D721Med (cell line): ENCODE measurements around the gene KCNK4.

Experiments
- DNase-seq: peaks from one replicate; pipeline ENCODE4 v3.0.0; 2011; ENCODE audit warnings: low spot score; ENCODE audit not compliant: insufficient read length
- FAIRE-seq: peaks from 2 replicates; lab custom pipeline; 2011; peaks lifted over from hg19 to GRCh38; lab: Jason Lieb, UNC
- TF ChIP-seq, protein P1 (sequence below): IDR thresholded peaks from 2 replicates; pipeline ENCODE4 v1.5.1; 2012; ENCODE audit warnings: mild to moderate bottlenecking, control low read depth; ENCODE audit not compliant: insufficient read depth; ENCODE audit errors: missing control alignments

KCNK4 gene

DNA sequence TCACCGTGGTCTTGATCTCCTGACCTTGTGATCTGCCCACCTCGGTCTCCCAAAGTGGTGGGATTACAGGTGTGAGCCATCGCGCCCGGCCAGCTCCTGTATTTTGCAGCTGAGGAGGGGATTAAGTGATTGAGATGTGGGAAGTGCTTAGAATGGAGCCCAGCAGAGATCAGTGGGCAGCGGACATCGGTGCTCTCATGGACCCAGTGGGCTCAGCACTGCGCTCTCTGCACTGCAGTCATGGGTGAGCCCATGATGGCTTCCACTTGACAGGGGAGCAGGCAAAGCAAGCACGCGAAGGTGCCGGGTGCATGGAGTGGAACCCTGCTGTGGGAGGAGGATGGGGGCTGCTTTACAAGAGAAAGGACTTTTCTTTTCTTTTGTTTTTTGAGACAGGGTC, 39.8 kb downstream of the KCNK4 start:
- no peak for DNase-seq
- no peak for FAIRE-seq
- TF ChIP-seq, protein P1, sequence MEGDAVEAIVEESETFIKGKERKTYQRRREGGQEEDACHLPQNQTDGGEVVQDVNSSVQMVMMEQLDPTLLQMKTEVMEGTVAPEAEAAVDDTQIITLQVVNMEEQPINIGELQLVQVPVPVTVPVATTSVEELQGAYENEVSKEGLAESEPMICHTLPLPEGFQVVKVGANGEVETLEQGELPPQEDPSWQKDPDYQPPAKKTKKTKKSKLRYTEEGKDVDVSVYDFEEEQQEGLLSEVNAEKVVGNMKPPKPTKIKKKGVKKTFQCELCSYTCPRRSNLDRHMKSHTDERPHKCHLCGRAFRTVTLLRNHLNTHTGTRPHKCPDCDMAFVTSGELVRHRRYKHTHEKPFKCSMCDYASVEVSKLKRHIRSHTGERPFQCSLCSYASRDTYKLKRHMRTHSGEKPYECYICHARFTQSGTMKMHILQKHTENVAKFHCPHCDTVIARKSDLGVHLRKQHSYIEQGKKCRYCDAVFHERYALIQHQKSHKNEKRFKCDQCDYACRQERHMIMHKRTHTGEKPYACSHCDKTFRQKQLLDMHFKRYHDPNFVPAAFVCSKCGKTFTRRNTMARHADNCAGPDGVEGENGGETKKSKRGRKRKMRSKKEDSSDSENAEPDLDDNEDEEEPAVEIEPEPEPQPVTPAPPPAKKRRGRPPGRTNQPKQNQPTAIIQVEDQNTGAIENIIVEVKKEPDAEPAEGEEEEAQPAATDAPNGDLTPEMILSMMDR = no peak

DNA sequence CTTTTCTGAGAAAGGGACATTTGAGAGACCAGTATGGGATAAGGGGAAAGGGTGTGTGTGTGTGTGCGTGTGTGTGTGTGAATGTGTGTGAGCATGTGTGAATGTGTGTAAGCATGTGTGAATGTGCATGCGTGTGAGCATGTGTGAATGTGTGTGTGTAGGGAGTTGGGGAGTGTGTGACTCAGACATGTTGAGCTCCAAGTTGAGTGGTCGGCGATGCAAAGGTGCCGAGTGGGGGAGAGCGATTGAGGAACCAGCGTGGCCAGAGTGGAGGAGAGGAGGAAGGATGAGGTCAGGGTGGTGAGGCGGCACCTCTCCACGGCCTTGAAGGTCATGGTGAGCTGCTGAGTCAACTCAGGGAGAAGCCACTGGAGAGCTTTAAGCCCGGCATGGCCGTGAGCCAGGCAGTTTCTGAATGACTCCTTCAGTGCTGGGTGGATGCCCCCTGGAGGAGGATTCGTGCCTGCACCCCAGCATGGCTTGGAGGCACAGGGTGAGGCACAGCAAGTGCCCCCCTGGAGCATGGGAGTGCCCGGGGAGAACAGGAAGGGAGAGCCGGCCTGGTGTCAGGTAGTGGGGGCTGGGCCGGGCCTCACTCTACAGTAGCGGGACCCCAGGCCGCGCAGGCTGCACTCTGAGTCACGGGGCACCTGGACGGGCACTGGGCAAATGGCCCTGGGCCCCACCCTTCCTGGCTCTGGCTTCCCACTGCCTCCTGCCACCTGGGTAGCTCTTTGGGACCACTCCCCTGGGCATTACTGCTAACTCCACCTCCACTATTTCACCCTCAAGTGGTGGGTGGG, 40.7 kb downstream of the KCNK4 start:
- DNase-seq = no peak
- FAIRE-seq = no peak
- TF ChIP-seq, protein P1 = peak; percentile 46

DNA sequence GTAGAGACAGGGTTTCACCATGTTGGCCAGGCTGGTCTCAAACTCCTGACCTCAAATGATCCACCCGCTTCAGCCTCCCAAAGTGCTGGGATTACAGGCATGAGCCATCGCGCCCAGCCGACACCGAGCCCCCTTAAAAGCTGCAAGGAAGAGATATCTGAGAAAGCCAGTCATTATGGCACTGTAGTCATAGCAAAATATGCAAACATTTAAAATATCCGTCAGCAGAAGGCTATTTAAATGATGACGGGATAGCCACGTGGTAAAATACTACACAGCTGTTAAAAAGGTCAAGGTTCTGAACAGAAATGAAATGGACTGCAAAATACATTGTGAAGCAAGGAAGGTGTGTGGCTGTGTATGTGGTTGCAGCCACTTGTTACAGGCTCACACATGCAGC, 42.5 kb downstream of the KCNK4 start:
- FAIRE-seq = no peak
- TF ChIP-seq, protein P1 = no peak
- no peak for DNase-seq

DNA sequence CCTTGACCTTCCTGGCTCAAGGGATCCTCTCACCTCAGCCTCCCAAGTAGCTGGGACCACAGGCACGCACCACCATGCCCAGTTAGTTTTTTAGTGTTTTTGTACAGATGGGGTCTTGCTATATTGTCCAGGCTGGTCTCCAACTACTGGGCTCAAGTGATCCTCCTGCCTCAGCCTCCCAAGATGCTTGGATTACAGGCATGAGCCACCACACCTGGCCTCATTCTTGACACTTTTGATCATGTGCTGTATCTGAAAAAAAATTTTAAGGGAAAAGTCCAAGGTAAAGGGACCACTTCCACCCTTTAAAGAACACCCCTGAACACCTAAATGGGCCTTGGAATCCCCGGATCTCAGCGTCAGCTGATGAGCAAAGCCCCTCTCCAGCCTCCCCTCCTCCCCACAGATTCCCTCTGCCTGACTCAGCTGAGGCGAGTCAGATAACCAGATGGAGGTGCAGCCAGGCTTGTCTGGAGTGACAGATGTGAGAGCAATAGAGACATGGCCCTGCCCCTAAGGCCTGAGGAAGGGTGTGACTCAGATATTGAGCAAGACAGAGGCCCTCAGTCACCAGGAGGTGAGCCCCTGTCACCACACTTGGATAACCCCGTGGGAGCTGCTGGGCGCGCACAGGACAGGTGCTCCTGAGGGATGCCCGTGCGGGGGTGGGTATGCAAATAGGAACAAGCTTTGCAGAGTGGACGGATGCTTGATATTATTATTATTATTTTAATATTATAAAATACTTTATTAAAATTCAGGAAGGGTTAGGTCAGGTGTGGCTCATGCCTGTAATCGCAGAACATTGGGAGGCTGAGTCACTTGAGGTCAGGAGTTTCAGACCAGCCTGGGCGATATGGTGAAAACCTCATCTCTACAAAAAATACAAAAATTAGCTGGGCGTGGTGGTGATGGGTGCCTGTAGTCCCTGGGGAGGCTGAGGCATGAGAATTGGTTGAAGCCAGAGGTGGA, 43.9 kb downstream of the KCNK4 start:
- DNase-seq = peak; percentile 93
- FAIRE-seq = no peak
- TF ChIP-seq, protein P1 = no peak

DNA sequence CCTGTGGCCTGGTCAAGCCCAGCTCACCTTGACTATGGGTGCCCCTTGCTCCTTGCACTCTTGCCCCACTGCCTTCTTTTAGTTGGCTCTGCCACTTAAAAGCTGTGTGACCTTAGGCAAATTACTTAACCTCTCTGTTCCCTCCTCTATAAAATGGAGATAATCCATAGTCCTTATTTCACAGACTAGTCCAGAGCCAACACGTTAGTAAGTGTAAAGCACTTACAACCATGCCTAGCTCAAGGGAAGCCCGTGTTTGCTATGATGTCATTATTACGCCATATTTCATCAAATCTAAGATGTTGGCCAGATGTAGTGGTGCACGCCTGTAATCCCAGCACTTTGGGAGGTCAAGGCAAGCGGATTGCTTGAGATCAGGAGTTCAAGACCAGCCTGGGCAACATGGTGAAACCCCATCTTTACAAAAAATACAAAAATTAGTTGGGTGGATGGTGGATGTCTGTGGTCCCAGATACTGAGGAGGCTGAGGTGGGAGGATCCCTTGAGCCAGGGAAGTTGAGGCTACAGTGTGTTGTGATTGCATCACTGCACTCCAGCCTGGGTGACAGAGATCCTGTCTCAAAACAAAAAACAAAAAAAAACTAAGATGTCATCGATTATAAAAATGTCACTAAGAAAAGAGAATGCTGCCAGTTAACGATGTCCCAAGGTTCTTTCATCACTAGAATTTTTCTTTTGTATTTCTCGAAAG, 46.6 kb downstream of the KCNK4 start:
- TF ChIP-seq, protein P1 = no peak
- no peak for DNase-seq
- FAIRE-seq = no peak

DNA sequence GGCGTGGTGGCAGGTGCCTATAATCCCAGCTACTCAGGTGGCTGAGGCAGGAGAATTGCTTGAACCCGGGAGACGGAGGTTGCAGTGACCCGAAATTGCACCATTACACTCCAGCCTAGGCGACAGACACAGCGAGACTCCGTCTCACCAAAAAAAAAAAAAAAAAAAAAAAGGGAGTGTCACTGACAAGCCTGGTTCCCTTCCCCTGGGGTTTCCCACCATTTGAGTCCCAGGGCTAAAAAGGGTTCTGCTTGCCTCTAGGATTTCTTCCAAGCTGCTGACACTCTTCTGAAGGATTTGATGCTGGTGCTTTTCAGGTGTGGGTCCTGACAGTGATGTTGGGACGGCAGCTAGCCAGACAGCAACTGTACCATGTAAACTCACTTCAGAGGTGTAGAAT, 47.6 kb downstream of the KCNK4 start:
- FAIRE-seq = no peak
- DNase-seq = no peak

More for the DNA sequence above, 47.6 kb downstream of the KCNK4 start:
- TF ChIP-seq, protein P1 = no peak
